Measurements from ENCODE around the gene FOXJ3.
A peak's percentile ranks its signal among the peaks of the same experiment; 100 is the strongest.

The FOXJ3 gene

GRCh38 chr1:42335050-42335808 is at the start of gene FOXJ3:
Gene FOXJ3 (minus strand): TSS chr1:42335235. CDS start chr1:42311093, 24,142 bp downstream.
- Mint-ChIP-seq H3K36me3 (ENCODE audit: low read depth) (peaks cover 3% of the 10 kb centered on the region), H3K9me3 (no peaks in the 10 kb centered on the region), H3K4me3 (peak within 1 kb of the TSS; percentile 90), H3K27ac (peak within 1 kb of the TSS; percentile 76), H3K4me1 (peaks cover 38% of the 10 kb centered on the region), H3K27me3 (no peaks in the 10 kb centered on the region)
- ATAC-seq (peak; percentile 89), DNase-seq (peak; percentile 93)

- Mint-ChIP-seq H3K27ac (no peak overlapping the region), H3K4me3 (peak overlapping the region; percentile 70), H3K9me3 (no peaks in the 10 kb centered on the region), H3K4me1 (peaks cover 11% of the 10 kb centered on the region), H3K36me3 (ENCODE audit: low read depth) (no peaks in the 10 kb centered on the region), H3K27me3 (peaks cover 51% of the 10 kb centered on the region)
- no peak for ATAC-seq
- no peak for DNase-seq
These were observed 46.2 kb upstream of the FOXJ3 start for GRCh38 chr1:42381280-42381673.

- H3K9me3 Mint-ChIP-seq = no peaks in the 10 kb centered on the region
- H3K27me3 Mint-ChIP-seq = peaks cover 49% of the 10 kb centered on the region
- H3K4me3 Mint-ChIP-seq = peak within 1 kb of the TSS; percentile 77
- no peaks in the 10 kb centered on the region for H3K36me3 Mint-ChIP-seq (ENCODE audit: low read depth)
- peak; percentile 90 for ATAC-seq
- DNase-seq = peak; percentile 65
- peaks cover 11% of the 10 kb centered on the region for H3K4me1 Mint-ChIP-seq
- no peak within 1 kb of the TSS for H3K27ac Mint-ChIP-seq
These were observed 45.7 kb upstream of the FOXJ3 start, which contains the start of gene RIMKLA for GRCh38 chr1:42380586-42381279. Gene RIMKLA (plus strand): TSS chr1:42380792. CDS start chr1:42380935, 143 bp downstream.

GRCh38 chr1:42379794-42380585 is 45.0 kb upstream of the FOXJ3 start:
- ATAC-seq (peak; percentile 58), DNase-seq (peak; percentile 38)
- H3K9me3 Mint-ChIP-seq = no peaks in the 10 kb centered on the region
- H3K27me3 Mint-ChIP-seq = peaks cover 47% of the 10 kb centered on the region
- peak overlapping the region; percentile 77 for H3K4me3 Mint-ChIP-seq
- no peaks in the 10 kb centered on the region for H3K36me3 Mint-ChIP-seq (ENCODE audit: low read depth)
- H3K27ac Mint-ChIP-seq = no peak overlapping the region
- peaks cover 11% of the 10 kb centered on the region for H3K4me1 Mint-ChIP-seq

DNA sequence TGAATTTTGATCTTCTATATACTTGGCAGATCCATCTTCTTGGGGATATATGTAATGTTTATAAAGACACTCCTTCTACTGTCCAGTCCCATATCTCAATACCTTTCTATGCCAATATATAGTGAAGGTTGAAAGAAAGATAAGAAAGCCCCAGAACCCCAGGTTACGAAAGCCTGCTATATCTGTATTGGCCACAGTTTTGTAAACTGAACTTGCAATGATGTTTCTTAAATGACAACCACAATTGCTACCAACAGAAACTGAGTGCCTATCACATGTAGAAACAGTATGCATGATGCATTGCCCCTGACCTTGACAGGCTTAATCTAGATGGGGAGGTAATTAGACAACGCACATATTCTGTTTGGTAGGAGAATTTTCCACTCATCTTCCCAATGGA is 37.8 kb upstream of the FOXJ3 start:
- DNase-seq (no peak), ATAC-seq (no peak)
- Mint-ChIP-seq H3K4me1 (no peaks in the 10 kb centered on the region), H3K36me3 (ENCODE audit: low read depth) (no peaks in the 10 kb centered on the region), H3K9me3 (no peaks in the 10 kb centered on the region), H3K4me3 (no peak overlapping the region), H3K27ac (no peak overlapping the region), H3K27me3 (peaks cover 17% of the 10 kb centered on the region)

DNA sequence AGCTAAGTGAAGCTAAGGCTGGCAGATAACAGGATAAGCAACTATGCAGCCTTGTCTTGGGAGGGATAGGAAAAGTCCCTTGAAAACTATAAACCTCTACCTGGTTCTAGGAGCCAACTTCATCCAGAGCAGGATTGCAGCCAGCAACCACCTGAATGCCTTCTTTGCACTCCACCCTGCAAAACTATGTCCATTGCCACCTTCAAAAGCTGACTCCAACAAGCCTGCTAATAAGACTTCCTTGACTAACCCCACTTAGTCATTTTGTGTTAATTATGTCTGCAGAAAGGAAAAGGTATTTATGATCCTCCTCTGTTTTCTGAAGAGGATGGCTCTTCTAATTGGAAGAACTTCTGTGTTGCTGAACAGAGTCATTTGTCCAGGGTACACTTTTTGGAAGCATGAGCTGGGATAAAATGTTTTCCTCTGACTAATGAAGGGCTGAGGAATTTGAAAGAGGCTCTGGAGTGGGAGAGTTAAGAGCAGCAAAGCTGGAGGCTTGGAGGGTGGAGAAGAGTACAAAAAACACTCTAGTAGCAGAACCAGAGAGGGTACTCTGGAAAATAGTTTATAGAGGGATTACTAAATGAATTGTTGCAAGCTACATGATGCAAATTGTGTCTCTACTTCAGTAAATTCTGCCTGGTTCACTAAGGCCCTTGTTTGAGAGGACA is 36.0 kb upstream of the FOXJ3 start:
- Mint-ChIP-seq H3K27ac (no peak overlapping the region), H3K9me3 (no peaks in the 10 kb centered on the region), H3K4me3 (no peak overlapping the region), H3K4me1 (no peaks in the 10 kb centered on the region), H3K27me3 (peaks cover 9% of the 10 kb centered on the region), H3K36me3 (ENCODE audit: low read depth) (no peaks in the 10 kb centered on the region)
- DNase-seq (no peak), ATAC-seq (no peak)

DNA sequence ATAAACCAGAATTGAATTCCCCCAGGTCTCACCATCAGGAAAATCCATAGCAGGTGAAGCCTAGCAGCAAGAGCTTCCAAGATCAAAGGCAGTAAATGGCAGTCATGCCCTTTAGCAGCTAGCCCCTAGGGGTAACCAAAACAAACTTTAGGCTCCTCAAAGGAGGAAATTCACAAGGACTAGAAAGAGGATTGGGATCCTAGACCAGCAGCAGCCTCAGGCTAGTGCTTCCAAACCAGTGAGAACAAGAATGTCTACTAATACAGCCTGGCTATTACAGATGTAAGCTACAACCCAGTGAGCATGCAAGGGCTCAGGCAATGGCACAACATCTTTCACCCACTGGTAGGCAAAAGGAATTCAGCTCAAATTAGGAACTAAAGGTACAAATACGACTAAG is 34.4 kb upstream of the FOXJ3 start:
- Mint-ChIP-seq H3K27ac (no peak overlapping the region), H3K4me3 (no peak overlapping the region), H3K9me3 (no peaks in the 10 kb centered on the region), H3K4me1 (no peaks in the 10 kb centered on the region), H3K27me3 (peaks cover 9% of the 10 kb centered on the region), H3K36me3 (ENCODE audit: low read depth) (no peaks in the 10 kb centered on the region)
- DNase-seq = no peak
- ATAC-seq = no peak

DNA sequence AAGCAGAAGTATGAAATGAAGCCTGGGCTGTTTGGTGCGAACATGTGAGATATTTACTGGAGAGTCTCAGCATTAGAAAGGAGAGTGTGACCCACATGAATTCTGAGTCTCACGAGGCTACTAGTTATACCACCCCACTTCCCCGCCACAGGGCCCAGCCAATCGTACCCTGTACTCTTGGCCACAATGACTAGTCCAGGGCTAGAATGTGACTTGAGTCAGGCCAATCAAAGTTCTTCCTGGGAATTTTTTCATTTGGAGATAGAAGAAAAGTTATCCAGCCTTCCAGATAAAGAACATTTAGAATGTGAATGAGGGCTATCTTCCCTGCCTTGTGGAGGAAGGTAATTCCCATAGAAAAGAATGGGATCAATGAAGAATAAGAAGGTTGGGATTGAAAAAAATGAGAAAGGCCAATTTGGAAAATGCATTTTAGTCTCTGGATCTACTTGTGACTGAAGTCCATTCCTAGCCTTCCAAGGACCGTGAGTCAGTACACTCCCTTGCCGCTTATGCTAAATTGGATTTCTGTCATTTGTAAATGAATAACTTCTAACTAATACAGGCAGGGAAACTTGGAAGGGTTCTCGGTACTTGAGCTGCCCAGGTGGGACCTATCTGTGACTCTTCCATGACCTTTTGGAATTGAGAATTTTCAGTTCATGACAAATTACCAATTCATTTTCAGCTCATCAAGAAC is 33.2 kb upstream of the FOXJ3 start:
- Mint-ChIP-seq H3K4me1 (no peaks in the 10 kb centered on the region), H3K27ac (no peak overlapping the region), H3K36me3 (ENCODE audit: low read depth) (no peaks in the 10 kb centered on the region), H3K4me3 (no peak overlapping the region), H3K27me3 (peaks cover 7% of the 10 kb centered on the region), H3K9me3 (no peaks in the 10 kb centered on the region)
- no peak for ATAC-seq
- DNase-seq = no peak

DNA sequence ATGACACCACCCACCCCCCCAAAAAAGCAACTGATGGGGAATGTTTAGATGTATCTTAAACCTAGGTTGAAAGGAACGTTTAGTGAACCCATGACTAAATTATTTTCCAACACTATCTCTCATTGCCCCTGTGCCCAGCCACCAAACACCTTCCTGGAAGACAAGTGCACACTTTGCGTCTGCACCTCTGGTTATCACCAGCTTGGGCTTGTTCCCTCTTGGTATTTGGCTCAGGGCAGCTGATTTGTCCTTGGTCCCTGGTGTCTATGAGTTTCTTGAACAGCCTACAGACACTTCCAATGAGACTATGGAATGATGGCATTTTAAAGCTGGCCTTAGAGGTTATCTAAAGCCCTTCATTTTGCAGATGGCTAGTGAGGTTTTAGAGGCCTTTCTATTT is 30.1 kb upstream of the FOXJ3 start:
- Mint-ChIP-seq H3K4me1 (no peaks in the 10 kb centered on the region), H3K36me3 (ENCODE audit: low read depth) (no peaks in the 10 kb centered on the region), H3K4me3 (no peak overlapping the region), H3K27me3 (peaks cover 12% of the 10 kb centered on the region), H3K9me3 (no peaks in the 10 kb centered on the region), H3K27ac (no peak overlapping the region)
- ATAC-seq = no peak
- DNase-seq = no peak

DNA sequence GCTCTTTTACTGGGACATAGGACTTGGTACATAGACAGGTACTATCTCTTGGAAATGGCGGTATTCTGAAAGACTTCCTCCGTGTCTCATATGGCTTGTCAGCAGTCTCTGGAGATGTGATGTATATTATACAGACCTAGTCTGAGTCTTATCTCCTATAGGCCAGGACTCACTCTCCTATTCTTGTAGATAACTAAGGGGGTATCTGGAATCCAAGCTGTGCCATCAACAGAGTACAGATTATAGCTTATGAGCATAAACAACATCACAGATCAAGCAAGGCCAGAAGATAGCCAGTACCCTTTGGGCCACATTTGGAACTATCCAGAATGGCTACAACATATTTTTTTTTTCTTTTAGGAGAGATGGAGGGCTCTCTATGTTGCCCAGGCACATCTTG is 29.5 kb upstream of the FOXJ3 start:
- Mint-ChIP-seq H3K9me3 (no peaks in the 10 kb centered on the region), H3K36me3 (ENCODE audit: low read depth) (no peaks in the 10 kb centered on the region), H3K4me1 (no peaks in the 10 kb centered on the region), H3K27ac (no peak overlapping the region), H3K27me3 (peaks cover 7% of the 10 kb centered on the region), H3K4me3 (no peak overlapping the region)
- ATAC-seq (no peak), DNase-seq (no peak)

DNA sequence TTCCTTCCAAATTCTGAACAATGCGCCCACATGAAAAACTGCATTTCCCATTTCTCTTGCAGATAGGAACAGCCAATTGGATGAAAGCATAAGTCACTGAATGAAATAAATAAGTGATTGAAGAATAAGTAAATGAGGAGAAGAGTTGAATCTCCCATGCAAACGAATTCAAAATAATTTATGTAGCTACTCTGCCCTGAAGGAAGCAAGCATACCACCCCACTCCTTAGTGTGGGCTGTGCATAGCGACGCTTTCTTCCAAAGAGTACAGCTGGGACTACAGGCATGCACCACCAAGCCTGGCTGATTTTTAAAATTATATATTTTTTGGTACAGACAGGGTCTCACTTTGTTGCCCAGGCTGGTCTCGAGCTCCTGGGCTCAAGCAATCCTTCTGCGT is 29.1 kb upstream of the FOXJ3 start:
- ATAC-seq = no peak
- peaks cover 3% of the 10 kb centered on the region for H3K4me1 Mint-ChIP-seq
- no peak for DNase-seq
- H3K27me3 Mint-ChIP-seq = peaks cover 7% of the 10 kb centered on the region
- H3K27ac Mint-ChIP-seq = no peak overlapping the region
- no peak overlapping the region for H3K4me3 Mint-ChIP-seq
- H3K36me3 Mint-ChIP-seq (ENCODE audit: low read depth) = no peaks in the 10 kb centered on the region
- H3K9me3 Mint-ChIP-seq = no peaks in the 10 kb centered on the region

GRCh38 chr1:42359466-42359865 is 24.4 kb upstream of the FOXJ3 start:
- peaks cover 5% of the 10 kb centered on the region for H3K27me3 Mint-ChIP-seq
- no peaks in the 10 kb centered on the region for H3K9me3 Mint-ChIP-seq
- no peak overlapping the region for H3K27ac Mint-ChIP-seq
- DNase-seq (no peak), ATAC-seq (no peak)
- H3K36me3 Mint-ChIP-seq (ENCODE audit: low read depth) = no peaks in the 10 kb centered on the region
- no peak overlapping the region for H3K4me3 Mint-ChIP-seq
- H3K4me1 Mint-ChIP-seq = peaks cover 9% of the 10 kb centered on the region

DNA sequence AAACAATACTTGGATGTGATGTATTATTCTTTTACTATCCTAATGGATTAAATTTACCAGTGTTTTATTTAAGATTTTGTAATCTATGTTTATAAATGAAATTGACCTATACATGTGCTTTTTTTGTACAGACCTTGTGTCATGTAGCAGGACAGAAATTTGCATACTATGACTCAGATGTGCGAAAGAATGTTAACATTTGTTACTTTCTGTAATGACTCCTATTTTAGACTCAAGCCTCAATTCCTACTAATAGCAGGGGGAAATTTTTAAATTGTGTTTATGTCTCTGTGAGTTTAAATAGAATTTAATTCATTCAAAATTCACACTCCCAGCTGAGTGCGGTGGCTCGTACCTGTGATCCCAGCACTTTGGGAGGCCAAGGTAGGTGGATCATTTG is 23.8 kb upstream of the FOXJ3 start:
- Mint-ChIP-seq H3K9me3 (no peaks in the 10 kb centered on the region), H3K27ac (no peak overlapping the region), H3K4me1 (peaks cover 9% of the 10 kb centered on the region), H3K27me3 (peaks cover 5% of the 10 kb centered on the region), H3K36me3 (ENCODE audit: low read depth) (no peaks in the 10 kb centered on the region), H3K4me3 (no peak overlapping the region)
- peak; percentile 65 for ATAC-seq
- DNase-seq = no peak

GRCh38 chr1:42350086-42350485 is 15.1 kb upstream of the FOXJ3 start:
- H3K36me3 Mint-ChIP-seq (ENCODE audit: low read depth) = no peaks in the 10 kb centered on the region
- H3K27ac Mint-ChIP-seq = no peak overlapping the region
- H3K4me1 Mint-ChIP-seq = no peaks in the 10 kb centered on the region
- peaks cover 15% of the 10 kb centered on the region for H3K27me3 Mint-ChIP-seq
- H3K9me3 Mint-ChIP-seq = no peaks in the 10 kb centered on the region
- no peak overlapping the region for H3K4me3 Mint-ChIP-seq
- DNase-seq (no peak), ATAC-seq (no peak)

Measured in activated naive CD8-positive, alpha-beta T cell treated with anti-CD3 and anti-CD28 coated beads, Interleukin-2, amount 50 U/mL, for 24 hours (primary cell).